Medulla oblongata (tissue), 1 donor: ENCODE data around the gene AARSD1.
A peak's percentile ranks its signal among the peaks of the same experiment; 100 is the strongest.
"Not testable (repeated sequence)": the region's sequence is repeated elsewhere in the genome, so short reads cannot be mapped to it uniquely, and the experiment has no call there.

ENCODE experiments used
- DNase-seq: peaks from one replicate; pipeline ENCODE4 v3.0.0-alpha.2; 2015; ENCODE audit errors: extremely low spot score

Gene AARSD1

GRCh38 chr17:42980766-42981397 is 16.6 kb upstream of the AARSD1 start:
- DNase-seq: no peak

GRCh38 chr17:42980274-42980765 is 16.1 kb upstream of the AARSD1 start, which contains the start of gene RUNDC1:
RUNDC1 (plus strand) TSS chr17:42980565; CDS start chr17:42980577, 12 bp downstream.
- DNase-seq: peak; percentile 88

- no peak for DNase-seq
These were observed 15.4 kb upstream of the AARSD1 start, which contains the start of gene PTGES3L for GRCh38 chr17:42979511-42980273. PTGES3L (minus strand) TSS chr17:42980080; CDS start chr17:42980053, 27 bp downstream.

- not testable (repeated sequence) for DNase-seq
These were observed 11.4 kb upstream of the AARSD1 start for GRCh38 chr17:42975701-42976100.

GRCh38 chr17:42975265-42975664 is 11.0 kb upstream of the AARSD1 start:
- DNase-seq: no peak

- DNase-seq: not testable (repeated sequence)
These were observed 9.1 kb upstream of the AARSD1 start for GRCh38 chr17:42973323-42973722.

GRCh38 chr17:42971589-42971988 is 7.3 kb upstream of the AARSD1 start:
- DNase-seq: no peak

- DNase-seq: no peak
These were observed 4.8 kb upstream of the AARSD1 start for GRCh38 chr17:42969001-42969581.

GRCh38 chr17:42967925-42968324 is 3.7 kb upstream of the AARSD1 start:
- DNase-seq: no peak

GRCh38 chr17:42953669-42954068 is 10.6 kb downstream of the AARSD1 start:
- DNase-seq: no peak

GRCh38 chr17:42950044-42950783 is 14.0 kb downstream of the AARSD1 start:
- no peak for DNase-seq

- no peak for DNase-seq
These were observed 17.4 kb downstream of the AARSD1 start for GRCh38 chr17:42946812-42947211.

- DNase-seq: no peak
These were observed 20.0 kb downstream of the AARSD1 start for GRCh38 chr17:42944211-42944610.

- DNase-seq: peak; percentile 66
These were observed 26.3 kb downstream of the AARSD1 start for GRCh38 chr17:42937712-42938596.

GRCh38 chr17:42929497-42929844 is 34.8 kb downstream of the AARSD1 start:
- no peak for DNase-seq

- DNase-seq: peak; percentile 37
These were observed 35.3 kb downstream of the AARSD1 start for GRCh38 chr17:42928714-42929496.

- no peak for DNase-seq
These were observed 39.4 kb downstream of the AARSD1 start for GRCh38 chr17:42924891-42925290.

- DNase-seq: not testable (repeated sequence)
These were observed 40.8 kb downstream of the AARSD1 start for GRCh38 chr17:42923472-42923871.

GRCh38 chr17:42922294-42922693 is 42.0 kb downstream of the AARSD1 start:
- DNase-seq: no peak

GRCh38 chr17:42920922-42921321 is 43.3 kb downstream of the AARSD1 start:
- no peak for DNase-seq
